ENCODE results near the gene PPP1R3F. TPM values are rescaled to one million over a fixed set of nuclear protein-coding genes. Genes with fewer than 3 reads are reported as not detected.
"Not testable (repeated sequence)": the region's sequence is repeated elsewhere in the genome, so short reads cannot be mapped to it uniquely, and the experiment has no call there.

Gene PPP1R3F
- total RNA-seq, 2 donors from 2014 or later = 12.6 to 14.8 TPM

DNA sequence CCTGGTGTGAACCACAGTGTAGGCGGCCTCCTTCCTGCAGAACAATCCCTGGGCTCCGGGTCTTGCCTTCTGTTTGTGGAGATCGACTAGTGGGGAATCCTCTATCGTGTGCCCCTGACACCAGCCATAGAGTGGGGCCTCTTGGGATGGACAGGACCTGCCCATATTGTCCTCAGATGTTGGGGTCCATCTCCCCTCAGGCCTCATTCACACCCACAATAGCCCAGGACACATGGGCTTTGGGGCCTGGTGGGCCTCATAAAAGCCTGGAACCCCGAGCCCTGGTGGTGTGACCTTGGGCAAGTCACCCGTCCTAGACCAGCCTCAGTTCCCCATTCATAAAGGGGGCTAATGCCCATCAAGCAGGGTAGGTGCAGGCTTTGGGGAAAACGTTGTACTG lies 20.6 kb downstream of the PPP1R3F start:
- H3K27me3 ChIP-seq (replicated peaks; ENCODE audit: insufficient read depth) = no peaks in the 10 kb centered on the region
- ATAC-seq (ENCODE audit: insufficient number of reproducible peaks, low FRiP score, low read depth) = no peak
- no peak for DNase-seq (ENCODE audit: low spot score)

DNA sequence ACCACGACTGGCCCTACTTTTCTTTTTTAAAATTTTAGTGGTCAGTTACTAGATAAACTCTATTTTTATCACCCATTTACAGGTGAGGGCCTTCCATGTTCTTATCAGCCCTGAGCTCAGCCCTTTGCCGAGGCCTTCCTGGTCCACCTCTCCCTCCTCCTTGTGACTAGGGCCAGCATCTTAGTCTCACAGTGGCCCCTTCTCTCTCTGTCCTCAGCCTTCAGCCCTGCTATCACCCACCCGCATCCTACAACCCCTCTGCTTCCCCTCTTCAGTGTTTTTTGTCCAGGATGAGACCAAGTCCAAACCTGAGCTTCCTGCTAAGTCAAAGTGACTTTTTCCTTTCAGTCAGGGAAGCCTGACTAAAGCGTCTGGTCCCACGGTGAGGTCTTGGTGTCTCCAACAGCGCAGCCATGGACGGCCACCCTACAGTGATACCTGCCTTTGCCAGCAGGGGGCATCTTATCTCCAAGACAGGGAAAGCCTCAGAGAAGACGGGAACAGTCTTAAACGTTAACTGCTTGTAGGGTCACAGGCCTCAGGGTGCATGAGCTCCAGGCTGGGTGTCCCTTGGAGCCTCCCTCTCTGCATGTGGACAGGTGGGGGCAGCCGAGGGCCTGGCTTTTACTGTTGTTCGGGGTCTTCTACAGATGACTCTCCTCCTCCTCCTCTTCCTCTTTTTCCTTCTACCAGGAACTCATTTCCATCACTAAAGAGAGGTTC lies 22.2 kb downstream of the PPP1R3F start:
- Histone ChIP-seq H3K36me3 (no peaks in the 10 kb centered on the region), H3K27ac (no peak overlapping the region), H3K4me3 (no peak overlapping the region), H3K4me1 (ENCODE audit: control insufficient read depth in 1 of 2, low read depth in 2 of 2) (no peaks in the 10 kb centered on the region), H3K9me3 (no peaks in the 10 kb centered on the region), H3K27me3 (replicated peaks; ENCODE audit: insufficient read depth) (no peaks in the 10 kb centered on the region)
- no peak for DNase-seq (ENCODE audit: low spot score)
- ATAC-seq (ENCODE audit: insufficient number of reproducible peaks, low FRiP score, low read depth) = no peak
- TF ChIP-seq, protein P1, sequence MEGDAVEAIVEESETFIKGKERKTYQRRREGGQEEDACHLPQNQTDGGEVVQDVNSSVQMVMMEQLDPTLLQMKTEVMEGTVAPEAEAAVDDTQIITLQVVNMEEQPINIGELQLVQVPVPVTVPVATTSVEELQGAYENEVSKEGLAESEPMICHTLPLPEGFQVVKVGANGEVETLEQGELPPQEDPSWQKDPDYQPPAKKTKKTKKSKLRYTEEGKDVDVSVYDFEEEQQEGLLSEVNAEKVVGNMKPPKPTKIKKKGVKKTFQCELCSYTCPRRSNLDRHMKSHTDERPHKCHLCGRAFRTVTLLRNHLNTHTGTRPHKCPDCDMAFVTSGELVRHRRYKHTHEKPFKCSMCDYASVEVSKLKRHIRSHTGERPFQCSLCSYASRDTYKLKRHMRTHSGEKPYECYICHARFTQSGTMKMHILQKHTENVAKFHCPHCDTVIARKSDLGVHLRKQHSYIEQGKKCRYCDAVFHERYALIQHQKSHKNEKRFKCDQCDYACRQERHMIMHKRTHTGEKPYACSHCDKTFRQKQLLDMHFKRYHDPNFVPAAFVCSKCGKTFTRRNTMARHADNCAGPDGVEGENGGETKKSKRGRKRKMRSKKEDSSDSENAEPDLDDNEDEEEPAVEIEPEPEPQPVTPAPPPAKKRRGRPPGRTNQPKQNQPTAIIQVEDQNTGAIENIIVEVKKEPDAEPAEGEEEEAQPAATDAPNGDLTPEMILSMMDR (IDR thresholded peaks at IDR 0.05) = peak; percentile 52

More for the DNA sequence above, 20.6 kb downstream of the PPP1R3F start:
- no peaks in the 10 kb centered on the region for H3K9me3 ChIP-seq
- no peak overlapping the region for H3K27ac ChIP-seq
- no peaks in the 10 kb centered on the region for H3K36me3 ChIP-seq
- TF ChIP-seq, protein P1 (IDR thresholded peaks at IDR 0.05) = no peak
- H3K4me1 ChIP-seq (ENCODE audit: control insufficient read depth in 1 of 2, low read depth in 2 of 2) = no peaks in the 10 kb centered on the region
- H3K4me3 ChIP-seq = no peak overlapping the region

DNA sequence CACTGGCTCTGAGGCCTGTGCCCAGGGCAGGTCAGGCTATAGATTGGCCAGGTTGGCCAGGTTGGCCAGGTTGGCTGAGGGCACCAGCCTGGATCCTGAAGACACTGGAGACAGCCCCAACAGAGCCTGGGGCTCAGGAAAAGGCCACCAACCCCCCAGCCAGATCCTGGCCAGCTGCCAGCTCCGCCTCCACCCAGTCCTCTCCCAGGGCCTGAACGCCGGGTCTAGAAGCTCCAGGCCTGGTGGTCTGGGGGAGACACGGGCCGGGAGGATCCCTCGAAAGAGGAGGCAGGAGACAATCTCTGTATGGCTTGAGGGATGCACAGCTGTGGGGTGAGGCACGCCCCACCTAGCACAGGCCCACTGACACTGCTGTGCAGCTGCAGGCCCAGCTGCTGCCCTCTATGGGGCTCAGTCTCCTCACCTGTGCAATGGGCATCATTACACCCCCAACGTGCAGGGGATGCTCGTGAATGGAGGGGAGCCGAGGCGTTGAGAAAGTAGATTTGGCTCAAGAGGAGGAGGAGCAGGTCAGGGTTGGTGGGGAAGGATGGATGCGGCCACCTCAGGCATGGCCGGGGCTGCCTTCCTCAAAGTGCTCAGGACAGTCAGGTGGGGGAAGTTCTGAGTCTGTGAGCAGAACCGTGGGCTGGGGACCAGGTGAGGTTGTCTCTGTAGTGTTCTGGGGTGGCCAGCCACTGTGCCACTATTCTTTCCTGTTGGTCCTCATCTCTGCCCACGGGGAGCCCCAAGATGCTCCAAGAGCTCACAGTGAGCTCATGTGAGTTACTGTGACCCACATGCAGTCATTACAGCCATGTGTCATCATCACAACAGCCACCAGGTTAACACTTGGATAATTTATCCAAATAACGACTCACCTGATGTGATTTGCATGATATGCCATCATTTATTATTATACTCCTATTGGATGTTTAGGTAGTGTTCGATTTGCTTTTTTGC lies 23.1 kb downstream of the PPP1R3F start:
- no peaks in the 10 kb centered on the region for H3K36me3 ChIP-seq
- H3K4me1 ChIP-seq (ENCODE audit: control insufficient read depth in 1 of 2, low read depth in 2 of 2) = no peaks in the 10 kb centered on the region
- no peak overlapping the region for H3K4me3 ChIP-seq
- no peak overlapping the region for H3K27ac ChIP-seq
- DNase-seq (ENCODE audit: low spot score) (no peak), ATAC-seq (ENCODE audit: insufficient number of reproducible peaks, low FRiP score, low read depth) (no peak)
- TF ChIP-seq, protein P1 (IDR thresholded peaks at IDR 0.05) = no peak
- H3K27me3 ChIP-seq (replicated peaks; ENCODE audit: insufficient read depth) = no peaks in the 10 kb centered on the region
- no peaks in the 10 kb centered on the region for H3K9me3 ChIP-seq

DNA sequence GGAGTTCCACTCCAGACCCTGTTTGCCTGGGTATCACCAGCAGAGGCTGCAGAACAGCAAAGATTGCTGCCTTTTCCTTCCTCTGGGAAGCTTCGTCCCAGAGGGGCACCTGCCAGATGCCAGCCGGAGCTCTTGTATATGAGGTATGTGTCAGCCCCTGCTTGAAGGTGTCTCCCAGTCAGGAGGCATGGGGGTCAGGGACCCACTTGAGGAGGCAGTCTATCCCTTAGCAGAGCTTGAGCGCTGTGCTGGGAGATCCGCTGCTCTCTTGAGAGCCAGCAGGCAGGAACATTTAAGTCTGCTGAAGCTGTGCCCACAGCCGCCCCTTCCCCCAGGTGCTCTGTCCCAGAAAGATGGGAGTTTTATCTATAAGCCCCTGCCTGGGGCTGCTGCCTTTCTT lies 29.7 kb downstream of the PPP1R3F start:
- not testable (repeated sequence) for DNase-seq (ENCODE audit: low spot score); H3K36me3 ChIP-seq; H3K27me3 ChIP-seq (replicated peaks; ENCODE audit: insufficient read depth); H3K9me3 ChIP-seq; H3K4me3 ChIP-seq; H3K4me1 ChIP-seq (ENCODE audit: control insufficient read depth in 1 of 2, low read depth in 2 of 2); H3K27ac ChIP-seq; ATAC-seq (ENCODE audit: insufficient number of reproducible peaks, low FRiP score, low read depth)

DNA sequence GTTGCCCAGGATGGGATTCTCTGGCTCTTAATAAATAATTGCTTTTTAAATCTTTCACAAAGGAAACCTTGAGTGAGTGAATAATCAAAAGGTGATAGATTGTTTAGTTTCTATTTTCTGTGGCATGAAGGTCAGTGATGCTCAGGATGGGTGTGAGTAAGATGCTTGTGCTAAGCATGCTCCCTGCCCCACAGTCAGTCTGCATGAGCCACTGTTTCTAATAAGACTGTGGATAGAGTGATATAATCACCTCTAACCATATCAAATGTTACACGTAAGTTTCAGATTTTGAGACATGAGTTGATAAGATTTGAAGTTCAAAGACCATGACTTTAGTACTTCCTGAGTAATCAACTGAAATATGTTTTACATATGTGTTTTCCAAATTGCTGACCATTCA lies 31.1 kb downstream of the PPP1R3F start:
- Histone ChIP-seq H3K36me3 (no peaks in the 10 kb centered on the region), H3K27me3 (replicated peaks; ENCODE audit: insufficient read depth) (no peaks in the 10 kb centered on the region), H3K4me3 (no peak overlapping the region), H3K9me3 (no peaks in the 10 kb centered on the region), H3K27ac (no peak overlapping the region), H3K4me1 (ENCODE audit: control insufficient read depth in 1 of 2, low read depth in 2 of 2) (no peaks in the 10 kb centered on the region)
- ATAC-seq (ENCODE audit: insufficient number of reproducible peaks, low FRiP score, low read depth) (no peak), DNase-seq (ENCODE audit: low spot score) (no peak)
- TF ChIP-seq, protein P1 (IDR thresholded peaks at IDR 0.05) = no peak

Measured in thoracic aorta (tissue), 2 donors.